HL-60/S4 treated with phorbol 12-myristate 13-acetate at 8.2 ng/mL for 4 days and 3 days (cell line): ENCODE results near the gene MACROD2.
"Not testable (repeated sequence)": the region's sequence is repeated elsewhere in the genome, so short reads cannot be mapped to it uniquely, and the experiment has no call there.

Experiments used
- in situ Hi-C: fragments of 300-500 bp; cut with MboI; formaldehyde crosslinking; loops from 2 replicates; pipeline ENCODE4 v1.15.0; 2022; ENCODE audit warnings: low sequenced_read_pairs

The MACROD2 gene

DNA sequence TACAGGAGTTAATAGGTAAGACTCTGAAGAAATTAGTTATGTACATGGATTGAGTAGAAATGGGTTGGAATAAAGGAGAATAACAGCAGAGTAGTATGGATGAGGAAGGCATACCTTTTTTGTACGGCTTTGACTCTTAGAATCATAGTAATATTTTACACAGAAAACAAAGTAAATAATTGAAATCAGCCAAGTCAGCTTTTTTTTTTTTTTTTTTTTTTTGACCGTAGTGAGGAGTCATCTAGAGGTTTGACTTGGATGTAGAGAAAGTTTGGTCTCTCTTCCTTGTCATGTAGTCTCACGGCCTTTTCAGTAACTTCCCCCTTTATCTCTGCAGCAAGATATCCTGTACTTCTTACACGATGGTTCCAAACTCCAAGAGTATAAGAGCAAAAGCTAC lies 183.2 kb downstream of the MACROD2 start:
- in situ Hi-C loops = no loop called here

DNA sequence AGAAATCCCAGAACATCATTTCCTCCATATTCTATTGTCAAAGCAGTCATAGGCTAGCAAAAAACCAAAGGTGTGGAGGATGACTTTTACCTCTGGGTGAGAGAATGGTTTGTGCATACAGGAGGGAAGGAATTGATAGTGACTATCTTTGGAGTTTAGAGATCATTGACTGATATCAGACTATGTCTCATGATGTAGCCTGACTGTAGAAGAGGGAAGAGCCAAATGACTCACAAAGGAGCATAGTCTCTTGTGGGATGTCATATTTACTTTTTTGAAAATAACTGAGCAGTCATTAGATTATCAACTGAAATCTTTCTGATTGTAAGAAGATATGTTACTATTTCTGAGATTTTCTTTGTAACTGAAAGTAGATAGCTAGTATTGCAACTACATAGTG lies 183.6 kb downstream of the MACROD2 start:
- in situ Hi-C loops = no loop called here

DNA sequence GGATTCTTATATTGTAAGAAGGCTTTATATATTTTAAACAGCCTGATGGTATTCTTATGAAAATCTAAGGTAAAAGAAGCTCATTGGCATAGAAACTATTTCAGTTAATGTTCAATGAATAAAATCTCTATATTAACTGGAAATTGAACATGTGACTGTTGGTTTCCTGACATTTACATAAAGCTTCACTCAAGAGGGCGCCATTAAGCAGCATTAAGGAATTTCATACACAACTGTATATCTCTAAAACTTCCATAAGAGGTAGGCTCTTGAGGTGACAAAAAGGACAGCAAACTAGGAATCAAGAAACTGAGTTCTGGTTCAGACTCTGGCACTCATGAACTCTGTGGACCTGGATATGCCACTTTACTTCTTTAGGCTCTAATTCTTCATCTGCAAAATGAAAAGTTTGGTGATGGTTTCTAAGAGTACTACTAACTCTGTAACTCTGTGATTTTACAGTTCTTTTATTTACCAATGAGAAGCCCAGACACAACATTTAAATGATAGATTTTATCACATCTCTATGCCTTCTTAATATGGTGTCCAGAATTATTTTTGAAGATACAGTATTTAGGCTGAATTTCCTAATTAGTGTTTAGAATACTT lies 194.6 kb downstream of the MACROD2 start:
- in situ Hi-C loops = no loop called here

DNA sequence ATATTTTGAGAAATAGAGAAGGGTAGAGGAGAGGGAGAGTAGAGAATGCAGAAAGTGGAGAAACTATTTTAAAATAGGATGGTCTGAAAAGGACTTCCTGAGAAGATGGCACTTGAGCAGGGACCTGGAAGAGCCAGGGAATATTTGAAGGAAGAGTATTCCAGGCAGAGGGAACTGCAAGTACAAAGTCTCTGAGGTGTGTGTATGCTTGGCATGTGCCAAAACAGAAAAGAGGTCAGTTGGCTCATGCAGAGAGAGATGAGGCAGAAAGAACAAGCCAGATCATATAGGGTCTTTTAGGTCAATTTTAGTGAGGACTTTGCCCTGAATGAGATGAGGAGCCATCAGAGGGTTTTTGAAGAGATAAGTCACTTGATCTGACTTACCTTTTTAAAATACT lies 196.2 kb downstream of the MACROD2 start:
- in situ Hi-C loops = no loop called here

DNA sequence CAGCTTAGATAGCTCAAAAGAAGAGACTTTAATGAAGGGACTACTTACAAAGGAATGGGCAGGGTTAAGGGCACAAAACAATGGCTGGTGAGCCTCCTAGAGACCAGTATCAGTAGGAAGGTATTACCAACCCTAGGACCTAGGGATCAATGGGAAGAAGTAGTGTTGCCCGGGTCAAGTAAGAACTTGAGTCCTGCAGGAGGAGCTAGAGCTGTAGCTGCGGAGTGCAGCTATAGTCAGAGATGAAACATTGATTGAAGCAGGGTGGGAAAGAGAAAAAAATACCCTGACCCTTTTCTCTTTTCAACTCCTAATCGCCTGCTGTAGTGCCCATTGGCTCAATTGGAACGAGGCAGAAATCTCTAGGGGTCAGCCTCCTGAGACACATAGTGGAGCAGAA lies 198.1 kb downstream of the MACROD2 start:
- in situ Hi-C loops = no loop called here

DNA sequence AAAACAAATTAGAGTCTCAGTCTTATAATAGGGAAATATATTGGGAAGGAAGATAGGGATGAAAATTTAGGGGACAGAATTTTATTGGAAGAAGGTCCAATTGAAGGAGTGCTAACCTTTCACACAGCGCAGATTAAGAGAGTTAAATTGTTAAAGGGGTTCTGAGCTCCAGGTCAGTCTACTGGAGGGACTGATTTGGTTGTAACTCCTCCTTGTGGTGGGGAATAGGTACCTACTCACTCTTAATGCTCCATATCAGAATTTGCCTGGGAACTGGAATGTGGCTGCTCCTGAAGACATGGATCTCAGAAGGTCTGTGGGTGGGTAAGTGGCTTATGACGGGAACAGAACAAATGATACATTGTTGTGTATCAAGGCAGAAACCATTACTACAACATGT lies 198.6 kb downstream of the MACROD2 start:
- in situ Hi-C loops = no loop called here

DNA sequence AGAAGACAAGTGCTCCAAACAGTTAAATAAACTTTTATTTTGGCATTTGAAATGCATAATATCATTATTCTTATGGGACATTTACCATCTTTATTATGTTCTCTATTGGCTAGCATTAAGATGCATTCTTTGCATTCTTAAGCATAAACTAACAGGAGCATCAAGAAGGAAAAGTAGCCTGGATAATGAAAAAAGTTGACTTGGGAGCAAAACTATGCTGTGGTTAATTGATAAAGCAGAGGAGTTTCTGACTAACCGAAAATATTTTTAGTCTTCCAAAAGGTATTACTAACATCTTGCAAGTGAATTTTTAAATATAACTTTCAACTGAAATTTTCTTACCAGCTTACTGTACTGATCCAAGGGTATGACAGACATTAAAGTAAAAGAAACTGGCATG lies 201.8 kb downstream of the MACROD2 start:
- in situ Hi-C loops = no loop called here

DNA sequence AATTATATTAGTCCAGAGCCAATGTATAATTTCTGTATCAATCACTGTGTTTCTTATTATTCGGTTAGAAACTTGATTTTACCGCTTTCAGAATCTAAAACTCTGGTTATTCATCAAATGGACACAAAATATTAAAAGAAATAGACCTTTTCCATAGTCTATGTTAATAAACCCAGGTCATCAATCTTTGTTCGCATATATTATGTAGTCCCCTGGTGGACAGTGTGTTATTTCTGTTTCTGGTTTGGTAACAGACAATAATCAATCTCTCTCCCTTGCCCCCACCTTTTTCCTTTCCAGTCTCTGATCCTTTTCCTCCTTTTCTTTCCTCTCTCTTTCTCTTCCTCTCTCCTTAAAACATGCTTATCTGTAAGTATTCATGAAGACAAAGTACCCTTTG lies 203.1 kb downstream of the MACROD2 start:
- in situ Hi-C loops = no loop called here

DNA sequence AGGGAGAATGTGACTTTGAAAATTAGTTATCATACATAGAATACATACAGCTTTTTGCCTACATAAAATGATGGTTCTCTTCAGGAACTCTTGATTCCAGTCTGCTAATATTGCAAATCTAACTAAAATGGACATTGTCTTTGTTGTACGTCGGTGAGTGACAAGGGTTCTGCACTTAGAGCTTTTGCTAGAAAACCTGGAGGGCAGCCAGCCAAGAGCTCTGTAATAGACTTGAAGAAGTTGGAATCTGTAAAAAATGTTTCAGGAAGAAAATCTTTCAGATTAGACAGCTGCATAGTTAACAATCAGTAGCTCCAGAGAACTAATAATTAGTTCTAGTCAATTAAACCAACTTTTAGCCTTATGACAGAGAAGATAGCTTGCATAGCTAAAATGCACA lies 203.8 kb downstream of the MACROD2 start:
- in situ Hi-C loops = no loop called here

DNA sequence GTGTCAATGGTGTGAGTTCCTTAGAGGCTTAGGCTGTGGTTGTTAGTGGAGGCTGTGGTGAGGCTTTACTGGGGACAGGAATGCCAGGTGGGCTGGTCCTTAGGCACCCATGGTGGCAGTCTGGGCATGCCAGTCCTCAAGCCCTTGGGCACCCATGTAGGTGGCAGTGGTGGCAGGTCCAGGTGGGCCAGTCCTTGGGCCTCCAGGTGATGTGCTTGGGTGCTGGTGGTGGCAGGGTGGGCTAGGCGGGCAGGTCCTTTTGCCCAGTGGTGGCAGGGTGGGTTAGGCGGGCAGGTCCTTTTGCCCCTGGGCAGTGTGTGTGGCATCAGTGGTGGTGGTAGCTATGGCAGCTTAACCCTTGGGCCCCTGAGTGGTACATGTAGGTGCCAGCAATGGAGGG lies 208.3 kb downstream of the MACROD2 start:
- in situ Hi-C loops = no loop called here

DNA sequence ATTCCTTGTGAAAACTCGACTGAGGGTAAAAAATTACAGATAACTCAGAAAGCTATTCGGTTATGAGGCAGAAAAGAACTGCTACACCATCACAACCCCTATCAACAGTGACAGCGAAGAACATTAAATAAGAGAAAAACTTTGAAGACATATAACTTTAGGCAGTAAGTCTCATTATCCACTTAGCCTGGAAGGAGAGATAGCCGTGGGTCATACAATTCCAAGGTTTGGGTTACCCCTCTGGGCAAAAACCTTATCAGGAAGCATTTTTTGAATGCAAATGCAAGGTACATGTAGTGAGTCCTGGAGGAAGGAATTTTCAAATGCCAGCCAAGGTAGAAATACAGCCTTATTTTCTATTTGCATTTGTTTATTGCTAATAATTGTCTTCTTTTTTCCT lies 212.3 kb downstream of the MACROD2 start:
- in situ Hi-C loops = no loop called here

DNA sequence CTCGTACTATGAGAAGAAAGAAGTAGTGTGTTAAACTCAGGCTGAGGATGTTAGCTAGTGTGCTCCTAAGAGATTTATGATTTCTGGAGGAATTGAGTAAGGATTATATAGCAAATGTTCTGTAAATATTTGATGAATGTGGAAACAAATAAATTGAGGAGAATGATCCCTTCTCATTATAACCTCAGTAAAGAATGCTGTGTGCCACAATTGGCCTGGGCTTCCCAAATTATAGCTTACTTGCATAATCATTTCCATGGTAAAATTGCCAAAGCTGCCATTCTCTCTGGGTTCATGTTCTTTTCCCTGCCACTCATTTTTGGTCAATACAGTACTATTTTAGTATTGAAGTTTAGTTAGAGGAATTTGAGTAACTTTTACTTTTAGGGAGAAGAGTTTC lies 213.6 kb downstream of the MACROD2 start:
- in situ Hi-C loops = no loop called here

DNA sequence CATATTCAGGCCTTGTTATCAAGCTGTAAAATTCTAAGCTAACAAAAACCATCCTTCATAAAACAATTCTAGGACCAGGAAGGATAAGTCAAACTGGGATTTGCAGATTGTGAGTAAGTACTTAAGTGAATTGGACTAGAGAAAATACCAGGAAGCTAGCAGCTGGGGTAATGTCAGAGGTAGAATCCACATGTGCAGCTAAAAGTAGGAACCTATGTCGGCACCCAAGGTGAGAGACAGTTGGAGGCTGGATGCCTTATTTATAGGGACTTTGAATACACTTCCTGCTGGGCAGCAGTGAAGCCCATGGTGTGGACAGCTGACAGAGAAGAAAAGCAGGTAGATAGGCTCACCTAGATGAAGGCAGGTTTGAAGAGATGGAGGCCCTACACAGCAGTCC lies 214.8 kb downstream of the MACROD2 start:
- in situ Hi-C loops = no loop called here

DNA sequence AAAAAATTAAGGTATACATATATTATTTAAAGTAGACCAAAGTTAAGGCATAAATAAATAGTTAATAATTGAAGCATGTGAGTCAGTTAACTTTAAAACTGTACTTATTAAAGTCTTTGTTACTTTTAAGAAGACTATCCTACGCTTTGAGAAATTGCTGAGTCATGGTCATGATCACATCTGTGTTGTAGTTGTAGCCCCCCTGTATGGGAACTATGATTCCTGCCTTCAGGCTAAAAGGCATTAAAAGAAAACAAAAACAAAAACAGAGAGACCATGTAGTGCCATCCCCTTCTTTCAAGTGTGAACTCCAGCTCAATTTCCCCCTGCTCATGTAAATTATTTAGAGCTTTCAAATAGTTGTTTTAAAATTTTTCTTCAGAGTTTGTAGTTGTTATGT lies 218.7 kb downstream of the MACROD2 start:
- in situ Hi-C loops = no loop called here

DNA sequence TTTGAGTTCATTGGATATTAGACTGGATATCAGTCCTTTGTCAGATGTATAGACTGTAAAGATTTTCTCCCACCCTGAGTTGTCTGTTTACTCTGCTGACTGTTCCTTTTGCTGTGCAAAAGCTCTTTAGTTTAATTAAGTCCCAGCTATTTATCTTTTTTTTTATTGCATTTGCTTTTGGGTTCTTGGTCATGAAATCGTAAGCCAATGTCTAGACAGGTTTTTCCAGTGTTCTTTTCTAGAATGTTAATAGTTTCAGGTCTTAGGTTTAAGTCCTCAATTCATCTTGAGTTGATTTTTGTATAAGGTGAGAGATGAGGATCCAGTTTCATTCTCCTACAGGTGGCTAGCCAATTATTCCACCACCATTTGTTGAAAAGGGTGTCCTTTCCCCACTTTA lies 220.6 kb downstream of the MACROD2 start:
- in situ Hi-C loops = not testable (repeated sequence)

DNA sequence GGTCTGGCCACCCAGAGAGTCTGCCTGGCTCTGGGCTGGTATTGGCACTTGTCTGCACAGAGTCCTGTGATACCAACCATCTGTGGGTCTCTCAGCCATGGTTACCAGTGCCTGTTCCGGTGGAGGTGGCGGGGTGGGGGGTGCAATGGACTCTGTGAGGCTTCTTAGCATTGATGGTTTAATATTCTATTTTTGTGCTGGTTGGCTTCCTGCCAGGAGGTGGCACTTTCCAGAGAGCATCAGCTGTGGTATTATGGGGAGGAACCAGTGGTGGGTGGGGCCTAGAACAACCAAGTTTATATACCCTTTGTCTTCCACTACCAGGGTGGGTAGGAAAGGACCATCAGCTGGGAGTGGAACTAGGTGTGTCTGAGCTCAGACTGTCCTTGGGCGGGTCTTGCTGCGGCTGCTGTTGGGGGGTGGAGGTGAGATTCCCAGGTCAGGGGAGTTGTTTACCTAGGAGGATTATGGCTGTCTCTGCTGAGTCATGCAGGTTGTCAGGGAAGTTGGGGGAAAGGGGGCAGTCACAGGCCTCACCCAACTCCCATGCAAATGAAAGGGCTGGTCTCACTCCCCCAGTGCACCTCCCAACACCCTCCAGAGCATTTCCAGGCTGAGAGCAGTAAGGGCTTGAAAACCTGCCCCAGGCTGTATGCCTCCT lies 224.6 kb downstream of the MACROD2 start:
- in situ Hi-C loops = no loop called here

DNA sequence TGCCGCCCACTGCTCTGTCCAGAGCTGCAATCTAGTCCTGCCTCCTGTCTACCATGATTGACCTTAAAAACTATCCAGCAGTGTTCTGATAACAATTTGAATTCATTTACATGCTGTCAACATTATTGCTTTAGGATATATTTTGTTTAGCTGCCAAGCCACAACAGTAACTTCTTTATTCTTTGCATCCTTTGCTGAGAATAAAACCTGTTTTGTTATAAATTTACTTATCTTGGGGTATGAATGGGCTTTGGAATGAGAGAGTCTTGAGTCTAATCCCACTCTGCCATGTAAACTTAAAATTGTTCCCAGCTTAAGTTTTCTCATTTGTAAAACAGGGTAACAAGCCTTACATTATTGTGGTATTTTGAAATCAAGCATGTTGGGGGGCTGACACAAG lies 225.7 kb downstream of the MACROD2 start:
- in situ Hi-C loops = no loop called here

DNA sequence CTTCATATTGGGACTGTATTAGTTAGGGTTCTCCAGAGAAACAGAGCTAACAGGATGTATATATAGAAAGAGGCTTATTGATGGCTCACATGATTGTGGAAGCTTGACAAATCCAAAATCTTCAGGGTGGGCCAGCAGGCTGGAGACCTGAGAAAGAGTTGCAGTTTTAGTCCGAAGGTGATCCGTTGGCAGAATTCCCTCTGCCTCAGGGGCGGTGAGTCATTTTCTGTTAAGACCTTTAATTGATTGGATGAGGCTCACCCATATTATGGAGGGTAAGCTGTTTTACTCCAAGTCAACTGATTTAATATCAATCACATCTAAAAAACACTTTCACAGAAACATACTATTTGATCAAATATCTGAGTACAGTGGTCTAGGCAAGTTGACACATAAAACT lies 228.5 kb downstream of the MACROD2 start:
- in situ Hi-C loops = no loop called here

DNA sequence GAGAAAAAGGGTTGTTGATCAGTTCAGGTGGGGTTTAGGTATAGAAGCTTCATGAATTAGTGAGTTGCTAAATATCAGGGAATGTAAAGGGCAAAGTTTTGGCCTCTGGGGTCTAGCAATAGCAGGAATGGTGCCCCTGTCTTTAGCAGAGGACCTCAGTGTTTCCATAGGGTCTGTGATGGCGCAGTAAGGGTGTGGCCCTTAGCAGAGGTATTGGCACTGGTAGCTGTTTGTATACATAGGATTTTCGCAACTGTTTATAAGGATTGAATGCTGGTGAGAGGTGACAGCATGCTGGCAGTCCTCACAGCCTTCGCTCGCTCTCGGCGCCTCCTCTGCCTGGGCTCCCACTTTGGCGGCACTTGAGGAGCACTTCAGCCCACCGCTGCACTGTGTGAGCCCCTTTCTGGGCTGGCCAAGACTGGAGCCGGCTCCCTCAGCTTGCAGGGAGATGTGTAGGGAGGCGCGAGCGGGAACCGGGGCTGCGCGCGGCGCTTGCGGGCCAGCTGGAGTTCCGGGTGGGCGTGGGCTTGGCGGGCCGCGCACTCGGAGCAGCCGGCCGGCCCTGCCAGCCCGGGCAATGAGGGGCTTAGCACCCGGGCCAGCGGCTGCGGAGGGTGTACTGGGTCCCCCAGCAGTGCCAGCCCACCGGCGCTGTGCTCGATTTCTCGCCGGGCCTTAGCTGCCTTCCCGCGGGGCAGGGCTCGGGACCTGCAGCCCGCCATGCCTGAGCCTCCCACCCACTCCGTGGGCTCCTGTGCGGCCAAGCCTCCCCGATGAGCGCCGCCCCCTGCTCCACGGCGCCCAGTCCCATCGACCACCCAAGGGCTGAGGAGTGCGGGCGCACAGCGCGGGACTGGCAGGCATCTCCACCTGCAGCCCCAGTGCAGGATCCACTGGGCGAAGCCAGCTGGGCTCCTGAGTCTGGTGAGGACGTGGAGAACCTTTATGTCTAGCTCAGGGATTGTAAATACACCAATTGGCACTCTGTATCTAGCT lies 231.0 kb downstream of the MACROD2 start:
- in situ Hi-C loops = not testable (repeated sequence)

DNA sequence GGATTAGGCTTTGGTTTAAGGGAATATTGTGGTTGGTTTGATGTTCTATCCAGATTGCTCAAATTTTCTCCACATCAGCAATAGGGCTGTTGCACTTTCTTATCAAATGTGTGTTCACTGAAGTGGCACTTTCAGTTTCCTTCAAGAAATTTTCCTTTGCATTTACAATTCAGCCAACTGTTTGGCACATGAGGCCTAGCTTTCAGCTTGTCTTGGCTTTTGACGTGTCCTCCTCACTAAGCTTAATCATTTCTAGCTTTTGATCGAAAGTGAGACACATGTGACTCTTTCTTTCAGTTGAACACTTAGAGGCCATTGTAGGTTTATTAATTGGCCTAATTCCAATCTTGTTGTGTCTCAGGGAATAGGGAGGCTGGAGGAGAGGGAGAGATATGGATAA lies 237.3 kb downstream of the MACROD2 start:
- in situ Hi-C loops = no loop called here

DNA sequence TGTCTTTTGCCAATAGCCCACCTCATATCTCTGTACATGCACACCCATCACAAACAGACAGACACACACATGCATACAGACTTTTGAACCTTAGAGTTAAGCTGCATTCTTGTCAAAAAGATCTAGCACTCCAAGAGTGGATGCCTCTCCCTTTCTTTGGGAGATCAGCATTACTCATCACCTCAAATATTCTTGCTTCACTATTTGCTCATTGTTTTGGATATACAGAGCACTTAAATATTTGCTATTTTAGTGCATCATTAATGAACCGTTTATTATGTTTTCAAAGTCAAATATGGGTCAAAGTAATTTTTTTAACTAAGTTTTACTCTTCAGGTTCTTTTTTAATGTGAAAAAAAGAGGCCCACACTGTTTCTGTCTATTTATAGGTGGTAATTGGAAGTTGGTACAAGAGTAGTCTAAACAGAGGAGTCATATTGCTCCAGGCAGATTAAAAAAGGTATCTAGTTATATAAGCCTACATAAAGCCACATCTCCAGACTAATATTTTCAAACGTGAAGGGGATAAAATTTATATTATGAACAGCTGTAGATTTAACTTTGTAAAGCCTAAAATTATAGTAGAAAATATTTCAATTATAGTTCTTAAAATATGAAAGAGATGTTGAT lies 239.5 kb downstream of the MACROD2 start:
- in situ Hi-C loops = no loop called here
